ENCODE data around the gene ERRFI1. TPM values are rescaled to one million over a fixed set of nuclear protein-coding genes. Genes with fewer than 3 reads are reported as not detected.

ERRFI1 gene
- total RNA-seq, 2 experiments from 2014 or later = 1.6 to 2.2 TPM

- DNase-seq (no peak), ATAC-seq (no peak)
- ChIA-PET POLR2A (no interaction called here), CTCF (interaction anchor here (1.1 to 10.2 kb wide), 4 partner anchors 9 to 330 kb away, joined by 3 to 120 read pairs (median 14); no protein-coding TSS in a partner anchor)
- H3K36me3 Mint-ChIP-seq (ENCODE audit: low read depth) = no peaks in the 10 kb centered on the region
- intact Hi-C loops (cut with micrococcal nuclease) = loop anchor here (5.0 kb wide), 1 partner anchor 328 kb away; no protein-coding TSS in a partner anchor
- no peak overlapping the region for H3K4me3 Mint-ChIP-seq
- H3K4me1 Mint-ChIP-seq (ENCODE audit: low read depth) = peaks cover 7% of the 10 kb centered on the region
- H3K27ac Mint-ChIP-seq = no peak overlapping the region
- no peak for TF ChIP-seq CTCF (IDR thresholded peaks at IDR 0.05)
- no peaks in the 10 kb centered on the region for H3K9me3 Mint-ChIP-seq
- peaks cover 26% of the 10 kb centered on the region for H3K27me3 Mint-ChIP-seq
Measured at GRCh38 chr1:8019229-8019620, 6.9 kb downstream of the ERRFI1 start.

GRCh38 chr1:8018492-8019228 is 7.4 kb downstream of the ERRFI1 start:
- TF ChIP-seq CTCF (IDR thresholded peaks at IDR 0.05) = no peak
- Mint-ChIP-seq H3K4me3 (no peak overlapping the region), H3K9me3 (no peaks in the 10 kb centered on the region), H3K4me1 (ENCODE audit: low read depth) (peaks cover 7% of the 10 kb centered on the region), H3K27me3 (peaks cover 22% of the 10 kb centered on the region), H3K36me3 (ENCODE audit: low read depth) (no peaks in the 10 kb centered on the region), H3K27ac (no peak overlapping the region)
- no peak for ATAC-seq
- POLR2A ChIA-PET = no interaction called here
- CTCF ChIA-PET = interaction anchor here (1.0 to 10.2 kb wide), 7 partner anchors 10 to 350 kb away, joined by 3 to 120 read pairs (median 11); no protein-coding TSS in a partner anchor
- DNase-seq = no peak
- intact Hi-C loops (cut with micrococcal nuclease) = loop anchor here (5.0 kb wide), 1 partner anchor 329 kb away; no protein-coding TSS in a partner anchor

- Mint-ChIP-seq H3K4me3 (no peak overlapping the region), H3K36me3 (ENCODE audit: low read depth) (no peaks in the 10 kb centered on the region), H3K27me3 (peaks cover 18% of the 10 kb centered on the region), H3K27ac (no peak overlapping the region), H3K9me3 (no peaks in the 10 kb centered on the region), H3K4me1 (ENCODE audit: low read depth) (peaks cover 7% of the 10 kb centered on the region)
- TF ChIP-seq CTCF (IDR thresholded peaks at IDR 0.05) = no peak
- ATAC-seq (no peak), DNase-seq (no peak)
- intact Hi-C loops (cut with micrococcal nuclease) = loop anchor here (5.0 kb wide), 1 partner anchor 330 kb away; no protein-coding TSS in a partner anchor
- ChIA-PET POLR2A (no interaction called here), CTCF (interaction anchor here (0.9 to 10.2 kb wide), 11 partner anchors 14 to 350 kb away, joined by 3 to 120 read pairs (median 3); no protein-coding TSS in a partner anchor)
Measured at GRCh38 chr1:8017495-8018197, 8.5 kb downstream of the ERRFI1 start.

- DNase-seq = no peak
- ChIA-PET CTCF (interaction anchor here (0.7 to 10.2 kb wide), 16 partner anchors 11 to 620 kb away, joined by 3 to 120 read pairs (median 4); no protein-coding TSS in a partner anchor), POLR2A (no interaction called here)
- intact Hi-C loops (cut with micrococcal nuclease) = loop anchor here (5.0 kb wide), 1 partner anchor 330 kb away; no protein-coding TSS in a partner anchor
- TF ChIP-seq CTCF (IDR thresholded peaks at IDR 0.05) = no peak
- no peaks in the 10 kb centered on the region for H3K9me3 Mint-ChIP-seq
- no peak overlapping the region for H3K27ac Mint-ChIP-seq
- no peak for ATAC-seq
- H3K27me3 Mint-ChIP-seq = peaks cover 18% of the 10 kb centered on the region
- no peaks in the 10 kb centered on the region for H3K36me3 Mint-ChIP-seq (ENCODE audit: low read depth)
- H3K4me1 Mint-ChIP-seq (ENCODE audit: low read depth) = peaks cover 7% of the 10 kb centered on the region
- no peak overlapping the region for H3K4me3 Mint-ChIP-seq
Measured at GRCh38 chr1:8016895-8017241, 9.2 kb downstream of the ERRFI1 start.
